HepG2 (cell line): ENCODE results near the gene CSKMT. TPM values are rescaled to one million over a fixed set of nuclear protein-coding genes. Genes with fewer than 3 reads are reported as not detected.

Experiments used
- ATF3 ChIP-seq: sonication (generic); formaldehyde crosslinking; IDR thresholded peaks from 2 replicates; pipeline ENCODE4 v1.4.0; 2020; ENCODE audit warnings: missing genetic modification reagents
- CCAR2 ChIP-seq: fragments of 200-400 bp; formaldehyde crosslinking; optimal IDR thresholded peaks from 2 replicates; pipeline ENCODE3; 2018; ENCODE audit warnings: low read depth, mild to moderate bottlenecking, low read length, moderate library complexity
- E2F2 ChIP-seq: sonication (generic); formaldehyde crosslinking; IDR thresholded peaks from 2 replicates; pipeline ENCODE4 v1.4.0; 2020; ENCODE audit warnings: missing genetic modification reagents, borderline replicate concordance
- GFI1 ChIP-seq: sonication (generic); formaldehyde crosslinking; IDR thresholded peaks from 2 replicates; pipeline ENCODE4 v1.5.0; 2020; ENCODE audit warnings: missing genetic modification reagents, mild to moderate bottlenecking, borderline replicate concordance
- MEIS1 ChIP-seq: sonication (generic); formaldehyde crosslinking; IDR thresholded peaks from 2 replicates; pipeline ENCODE4 v1.9.0; 2021; ENCODE audit warnings: mild to moderate bottlenecking, missing genetic modification reagents, moderate library complexity, borderline replicate concordance
- NFE2L1 ChIP-seq: sonication (generic); formaldehyde crosslinking; IDR thresholded peaks from 2 replicates; pipeline ENCODE4 v1.4.0; 2020; ENCODE audit warnings: missing genetic modification reagents, mild to moderate bottlenecking, borderline replicate concordance
- NRL ChIP-seq: sonication (generic); formaldehyde crosslinking; IDR thresholded peaks from 2 replicates; pipeline ENCODE4 v1.5.0; 2020; ENCODE audit warnings: missing genetic modification reagents, mild to moderate bottlenecking, moderate library complexity, borderline replicate concordance
- PAWR ChIP-seq: sonication (generic); formaldehyde crosslinking; IDR thresholded peaks from 2 replicates; pipeline ENCODE4 v1.4.0; 2020; ENCODE audit warnings: missing genetic modification reagents, mild to moderate bottlenecking, borderline replicate concordance
- POLR2AphosphoS5 ChIP-seq: IDR thresholded peaks from 2 replicates; pipeline ENCODE4 v1.6.1; 2012; ENCODE audit warnings: low read depth, low read length
- PRPF4 ChIP-seq: fragments of 200-400 bp; formaldehyde crosslinking; IDR thresholded peaks from 2 replicates; pipeline ENCODE4 v1.6.1; 2016; ENCODE audit warnings: low read length, low read depth; ENCODE audit not compliant: poor library complexity, severe bottlenecking
- THYN1 ChIP-seq: sonication (generic); formaldehyde crosslinking; IDR thresholded peaks from 2 replicates; pipeline ENCODE4 v1.8.1; 2023; ENCODE audit warnings: low read depth, mild to moderate bottlenecking, moderate library complexity, missing genetic modification reagents, borderline replicate concordance
- ZBTB7A ChIP-seq: sonication (generic); formaldehyde crosslinking; IDR thresholded peaks from 2 replicates; pipeline ENCODE4 v1.8.0; 2022; ENCODE audit warnings: mild to moderate bottlenecking, missing genetic modification reagents
- ZNF230 ChIP-seq: sonication (generic); formaldehyde crosslinking; IDR thresholded peaks from 2 replicates; pipeline ENCODE4 v1.4.0; 2020; ENCODE audit warnings: mild to moderate bottlenecking, missing genetic modification reagents
- ZNF260 ChIP-seq: sonication (generic); formaldehyde crosslinking; IDR thresholded peaks from 2 replicates; pipeline ENCODE4 v1.4.0; 2020; ENCODE audit warnings: missing genetic modification reagents, low read depth, mild to moderate bottlenecking, borderline replicate concordance
- ZNF263 ChIP-seq: sonication (generic); formaldehyde crosslinking; IDR thresholded peaks from 2 replicates; pipeline ENCODE4 v1.4.0; 2020; ENCODE audit warnings: missing genetic modification reagents
- ZNF264 ChIP-seq: sonication (generic); formaldehyde crosslinking; IDR thresholded peaks from 2 replicates; pipeline ENCODE4 v1.4.0; 2020; ENCODE audit warnings: missing genetic modification reagents
- ZNF34 ChIP-seq: sonication (generic); formaldehyde crosslinking; IDR thresholded peaks from 2 replicates; pipeline ENCODE4 v1.4.0; 2020; ENCODE audit warnings: mild to moderate bottlenecking, missing genetic modification reagents, borderline replicate concordance
- ZNF343 ChIP-seq: sonication (generic); formaldehyde crosslinking; IDR thresholded peaks from 2 replicates; pipeline ENCODE4 v1.4.0; 2020; ENCODE audit warnings: mild to moderate bottlenecking, missing genetic modification reagents
- ZNF556 ChIP-seq: sonication (generic); formaldehyde crosslinking; IDR thresholded peaks from 2 replicates; pipeline ENCODE4 v1.4.0; 2020; ENCODE audit warnings: mild to moderate bottlenecking, missing genetic modification reagents, borderline replicate concordance
- ZNF563 ChIP-seq: sonication (generic); formaldehyde crosslinking; IDR thresholded peaks from 2 replicates; pipeline ENCODE4 v1.8.0; 2022; ENCODE audit warnings: mild to moderate bottlenecking, moderate library complexity, missing genetic modification reagents
- ZNF782 ChIP-seq: sonication (generic); formaldehyde crosslinking; IDR thresholded peaks from 2 replicates; pipeline ENCODE4 v1.4.0; 2020; ENCODE audit warnings: missing genetic modification reagents, mild to moderate bottlenecking, borderline replicate concordance
- ZNF788 ChIP-seq: sonication (generic); formaldehyde crosslinking; IDR thresholded peaks from 2 replicates; pipeline ENCODE4 v1.5.0; 2020; ENCODE audit warnings: mild to moderate bottlenecking, missing genetic modification reagents, borderline replicate concordance
- ZNF790 ChIP-seq: sonication (generic); formaldehyde crosslinking; IDR thresholded peaks from 2 replicates; pipeline ENCODE4 v1.8.0; 2022; ENCODE audit warnings: missing genetic modification reagents, mild to moderate bottlenecking, borderline replicate concordance
- ZNF800 ChIP-seq: sonication (generic); formaldehyde crosslinking; IDR thresholded peaks from 2 replicates; pipeline ENCODE4 v1.4.0; 2020; ENCODE audit warnings: missing genetic modification reagents
- ZSCAN29 ChIP-seq: sonication (generic); formaldehyde crosslinking; conservative IDR thresholded peaks from 2 replicates; pipeline ENCODE4 v1.4.0; 2020; ENCODE audit warnings: mild to moderate bottlenecking, missing genetic modification reagents
- polyA plus RNA-seq, 8 experiments: library from polyadenylated mRNA; depleted of rRNA in 3 of 8; stranded (reverse) in 7 of 8; unstranded in 1 of 8; fragments of >200 nt; fragmentation: Illumina TruSeq in 4 of 8; extraction: Trizol in 4 of 8; gene quantifications; 2 replicates each; pipeline versions ENCODE4 v1.2.1 to v1.2.3, GENCODE V29; 2011 to 2016; ENCODE audit warnings: low read depth in 4 of 8, missing spikeins in 1 of 8, mixed read lengths in 1 of 8; ENCODE audit not compliant: insufficient read depth in 1 of 8
- total RNA-seq, 5 experiments: library from RNA; depleted of rRNA; stranded (reverse); fragments of >200 nt; fragmentation: Illumina TruSeq; extraction: Trizol; gene quantifications; 2 replicates each; pipeline ENCODE4 v1.2.3, GENCODE V29; 2016; ENCODE audit warnings: low read depth in 1 of 5

CSKMT gene
- total and polyA plus RNA-seq, 2 of the 13 experiments (the other 11 are each of a cell fraction or from before 2014, with no cell fraction given), result 7.6 to 31.8 TPM

- TF ChIP-seq ZNF788 (CRISPR knock-in tag), result no peak
- TF ChIP-seq MEIS1, result peak; percentile 35; the same call in 1 of the 2 replicates
- 0 out of 2 replicates have a peak, but pooled peaks have one; percentile 20 for TF ChIP-seq ZNF563 (CRISPR knock-in tag)
- peak; percentile 38; the same call in 1 of the 2 replicates for TF ChIP-seq POLR2AphosphoS5
- TF ChIP-seq ZNF343 (CRISPR knock-in tag), result no peak
- no peak; the same call in 1 of the 2 replicates for TF ChIP-seq ZNF230 (CRISPR knock-in tag)
- TF ChIP-seq NRL (CRISPR knock-in tag), result no peak
- TF ChIP-seq NFE2L1 (CRISPR knock-in tag), result no peak
- TF ChIP-seq CCAR2, result no peak
- no peak for TF ChIP-seq ZBTB7A (CRISPR knock-in tag)
- no peak for TF ChIP-seq ZNF800 (CRISPR knock-in tag)
- TF ChIP-seq ZNF264 (CRISPR knock-in tag), result 0 out of 2 replicates have a peak, but pooled peaks have one; percentile 13
- no peak for TF ChIP-seq E2F2 (CRISPR knock-in tag)
- TF ChIP-seq ATF3 (CRISPR knock-in tag), result no peak
- TF ChIP-seq ZNF34 (CRISPR knock-in tag), result 0 out of 2 replicates have a peak, but pooled peaks have one; percentile 80
- no peak for TF ChIP-seq ZNF782 (CRISPR knock-in tag)
- 0 out of 2 replicates have a peak, but pooled peaks have one; percentile 28 for TF ChIP-seq ZSCAN29 (CRISPR knock-in tag)
- no peak for TF ChIP-seq PRPF4
- TF ChIP-seq ZNF263, result no peak
- TF ChIP-seq ZNF556 (CRISPR knock-in tag), result peak; percentile 47
- 0 out of 2 replicates have a peak, but pooled peaks have one; percentile 18 for TF ChIP-seq ZNF260 (CRISPR knock-in tag)
- no peak for TF ChIP-seq GFI1 (CRISPR knock-in tag)
- TF ChIP-seq THYN1, result no peak
- no peak for TF ChIP-seq PAWR (CRISPR knock-in tag)
- TF ChIP-seq ZNF790 (CRISPR knock-in tag), result 0 out of 2 replicates have a peak, but pooled peaks have one; percentile 49
Observed at GRCh38 chr11:62665599-62666258, 617 bp downstream of the CSKMT start (continued).
